Measurements from ENCODE around the gene PIK3R6. TPM values are rescaled to one million over a fixed set of nuclear protein-coding genes. Genes with fewer than 3 reads are reported as not detected.
A peak's percentile ranks its signal among the peaks of the same experiment; 100 is the strongest.

Gene PIK3R6
- total RNA-seq, 1 experiment from 2014 or later, result not detected

- no peak overlapping the region for H4K8ac ChIP-seq (replicated peaks; ENCODE audit: insufficient read length, low read depth, low read length)
- no peak overlapping the region for H2AK5ac ChIP-seq (ENCODE audit: insufficient read length, low read length)
- no peak overlapping the region for H3K4ac ChIP-seq (ENCODE audit: low read depth, low read length)
- DNase-seq, result peak; percentile 13
- H3K27me3 Mint-ChIP-seq (ENCODE audit: low read depth), result no peaks in the 10 kb centered on the region
- no peak overlapping the region for H2BK12ac ChIP-seq (ENCODE audit: insufficient read length, low read depth, low read length)
- H2BK5ac ChIP-seq (ENCODE audit: insufficient read length, low read length), result no peak overlapping the region
- peaks cover 11 to 13% of the 10 kb centered on the region in 2 experiments for H3K4me1 Mint-ChIP-seq
- no peak overlapping the region for H3K27ac ChIP-seq (ENCODE audit: insufficient read length, low read depth, low read length)
- no peaks in the 10 kb centered on the region for H3K23me2 ChIP-seq (ENCODE audit: insufficient read length, low read depth, low read length, poor library complexity, severe bottlenecking)
- H3K79me1 ChIP-seq (ENCODE audit: insufficient read depth, low read depth, low read length, poor library complexity, severe bottlenecking), result no peaks in the 10 kb centered on the region
- no peak overlapping the region for H3K18ac ChIP-seq (ENCODE audit: insufficient read length, low read depth, low read length)
- no peak overlapping the region for H3K4me3 Mint-ChIP-seq
- no peaks in the 10 kb centered on the region for H3K36me3 Mint-ChIP-seq (ENCODE audit: insufficient read depth in 1 of 3, low read depth in 3 of 3)
- TF ChIP-seq CTCF (conservative IDR thresholded peaks at IDR 0.05), result no peak
- H3K9me3 ChIP-seq (ENCODE audit: control insufficient read depth, low read depth, low read length), result no peaks in the 10 kb centered on the region
- H2AFZ ChIP-seq (ENCODE audit: low read length), result peak overlapping the region; percentile 70
- no peak overlapping the region for H4K91ac ChIP-seq (ENCODE audit: insufficient read length, low read depth, low read length)
- no peak overlapping the region for H3K23ac ChIP-seq (ENCODE audit: insufficient read length, low read depth, low read length)
- H2BK120ac ChIP-seq (ENCODE audit: low read depth, low read length, poor library complexity, severe bottlenecking), result no peak overlapping the region
- H3T11ph ChIP-seq (ENCODE audit: low read length), result no peak overlapping the region
- H3K79me2 ChIP-seq (ENCODE audit: insufficient read depth, low read length), result no peaks in the 10 kb centered on the region
- no peaks in the 10 kb centered on the region for H3K4me1 ChIP-seq (ENCODE audit: insufficient read depth, low read length)
- no peak overlapping the region for H3K56ac ChIP-seq (ENCODE audit: insufficient read length, low read depth, low read length)
- H3K9me3 Mint-ChIP-seq, result no peaks in the 10 kb centered on the region; a peak in 1 of 5 replicates
- H3K14ac ChIP-seq (ENCODE audit: insufficient read depth, low read length), result no peak overlapping the region
- H4K20me1 ChIP-seq (ENCODE audit: control insufficient read depth, insufficient read depth, insufficient read length), result no peaks in the 10 kb centered on the region
- H3K9ac ChIP-seq (ENCODE audit: extremely low read depth, insufficient read length, low read length), result no peak overlapping the region
- H2BK20ac ChIP-seq (ENCODE audit: low read depth, low read length, poor library complexity, severe bottlenecking), result no peak overlapping the region
- no peak overlapping the region for H2BK15ac ChIP-seq (ENCODE audit: low read depth, low read length)
- no CpG with 5 or more reads among the region's 4 CpGs for WGBS (ENCODE audit: extremely low coverage, insufficient read length, low lambda C conversion rate)
- H3K27ac Mint-ChIP-seq, result peak overlapping the region in 1 of 3 experiments; percentile 37; a peak in 3 of 7 replicates
- H3K4me2 ChIP-seq (ENCODE audit: insufficient read depth, insufficient read length, low read length), result no peak overlapping the region
- H4K5ac ChIP-seq (ENCODE audit: insufficient read length, low read depth, low read length), result no peak overlapping the region
- no peaks in the 10 kb centered on the region for H3K27me3 ChIP-seq (ENCODE audit: insufficient read depth, low read length)
Observed at GRCh38 chr17:8781776-8782175, 85.7 kb downstream of the PIK3R6 start.
